GM23338 (cell line): ENCODE data around the gene KCTD1. TPM values are rescaled to one million over a fixed set of nuclear protein-coding genes. Genes with fewer than 3 reads are reported as not detected.

Experiments
- ATAC-seq: fragments of 200-7000 bp; cut with Tn5 transposase; 3 replicates; pipeline ENCODE4 v1.9.1; 2020
- DNase-seq: peaks from one replicate; pipeline ENCODE4 v3.0.0-alpha.2; 2015; ENCODE audit warnings: low spot score
- H2AFZ ChIP-seq: fragments of 200-600 bp; sonication (generic); 2 replicates; pipeline ENCODE4 v1.8.0; 2016; ENCODE audit warnings: antibody characterized with exemption, mild to moderate bottlenecking, moderate library complexity
- H3F3A ChIP-seq: fragments of 200-600 bp; sonication (generic); replicated peaks from 2 replicates; pipeline ENCODE4 v1.8.0; 2017; ENCODE audit warnings: antibody characterized with exemption, mixed run types, low read depth
- H3K27ac ChIP-seq: fragments of 200-600 bp; sonication (generic); 2 replicates; pipeline ENCODE4 v1.6.1; 2016; ENCODE audit warnings: low read depth
- H3K27me3 ChIP-seq: fragments of 200-600 bp; sonication (generic); 2 replicates; pipeline ENCODE4 v1.8.0; 2016; ENCODE audit warnings: mild to moderate bottlenecking, mixed run types, moderate library complexity; ENCODE audit not compliant: insufficient read depth
- H3K36me3 ChIP-seq: fragments of 200-600 bp; sonication (generic); 2 replicates; pipeline ENCODE4 v1.8.0; 2016; ENCODE audit warnings: mild to moderate bottlenecking; ENCODE audit not compliant: insufficient read depth
- H3K4me1 ChIP-seq: fragments of 200-600 bp; sonication (generic); 2 replicates; pipeline ENCODE4 v1.8.0; 2016; ENCODE audit warnings: mild to moderate bottlenecking, moderate library complexity; ENCODE audit not compliant: insufficient read depth
- H3K4me2 ChIP-seq: fragments of 200-600 bp; sonication (generic); 2 replicates; pipeline ENCODE4 v1.7.1; 2017; ENCODE audit warnings: mixed run types
- H3K4me3 ChIP-seq: fragments of 200-600 bp; sonication (generic); 2 replicates; pipeline ENCODE4 v1.6.1; 2016; ENCODE audit warnings: mixed run types
- H3K79me2 ChIP-seq: fragments of 200-600 bp; sonication (generic); replicated peaks from 2 replicates; pipeline ENCODE4 v1.8.0; 2017; ENCODE audit warnings: mild to moderate bottlenecking; ENCODE audit not compliant: insufficient read depth
- H3K9me2 ChIP-seq: fragments of 200-600 bp; sonication (generic); 2 replicates; pipeline ENCODE4 v1.8.0; 2017; ENCODE audit not compliant: insufficient read depth
- H4K20me1 ChIP-seq: fragments of 200-600 bp; sonication (generic); replicated peaks from 2 replicates; pipeline ENCODE4 v1.8.0; 2017; ENCODE audit warnings: mild to moderate bottlenecking; ENCODE audit not compliant: insufficient read depth
- H3K27ac Mint-ChIP-seq: 2 replicates; pipeline ENCODE4 v1.8.0; 2020; ENCODE audit warnings: inconsistent platforms, mild to moderate bottlenecking, moderate library complexity, mixed read lengths
- H3K27me3 Mint-ChIP-seq: 3 replicates; pipeline ENCODE4 v1.8.0; 2022; ENCODE audit warnings: low read depth, mild to moderate bottlenecking, moderate library complexity, mixed read lengths, inconsistent platforms; ENCODE audit not compliant: insufficient read depth, poor library complexity
- H3K36me3 Mint-ChIP-seq: 3 replicates; pipeline ENCODE4 v1.8.0; 2021; ENCODE audit warnings: low read depth, mild to moderate bottlenecking, inconsistent platforms, moderate library complexity, mixed read lengths
- H3K4me1 Mint-ChIP-seq: 3 replicates; pipeline ENCODE4 v1.8.0; 2020; ENCODE audit warnings: mild to moderate bottlenecking, inconsistent platforms, mixed read lengths
- H3K4me3 Mint-ChIP-seq: 3 replicates; pipeline ENCODE4 v1.8.0; 2021; ENCODE audit warnings: moderate library complexity, mild to moderate bottlenecking, inconsistent platforms, mixed read lengths
- H3K9me3 Mint-ChIP-seq: 3 replicates; pipeline ENCODE4 v1.8.0; 2020; ENCODE audit warnings: moderate library complexity, mild to moderate bottlenecking, inconsistent platforms, mixed read lengths
- CREB1 ChIP-seq: fragments of 250-450 bp; sonication (Bioruptor Pico); IDR thresholded peaks from 2 replicates; pipeline ENCODE4 v1.5.0; 2020; ENCODE audit warnings: low read depth, mild to moderate bottlenecking, moderate library complexity
- CTCF ChIP-seq, 2 experiments: fragments of 200-600 bp in 1 of 2; sonication (generic) in 1 of 2; conservative IDR thresholded peaks; 2 replicates each; pipeline versions ENCODE4 v1.5.1 to v1.6.1; 2016 to 2017; ENCODE audit warnings: antibody characterized with exemption in 2 of 2, low read depth in 2 of 2, mild to moderate bottlenecking in 2 of 2, moderate library complexity in 1 of 2
- NANOG ChIP-seq: IDR thresholded peaks from 2 replicates; pipeline ENCODE4 v1.6.1; 2016; ENCODE audit warnings: antibody characterized with exemption, borderline replicate concordance
- STAT1 ChIP-seq: IDR thresholded peaks from one replicate; pipeline ENCODE4 v1.6.1; 2016; ENCODE audit warnings: antibody characterized with exemption; ENCODE audit not compliant: unreplicated experiment
- polyA plus RNA-seq: library from polyadenylated mRNA; unstranded; fragments of >200 nt; fragmentation: Nextera tagmentation; extraction: Ambion mirVana; gene quantifications from 2 replicates; pipeline ENCODE4 v1.2.1, GENCODE V29; 2016
- total RNA-seq: library from RNA; depleted of rRNA; stranded (reverse); fragments of >200 nt; shearing (Covaris generic); gene quantifications from 2 replicates; pipeline ENCODE4 v1.2.3, GENCODE V29; 2014
- TF ChIP-seq, protein P1 (sequence below): IDR thresholded peaks from one replicate; pipeline ENCODE4 v1.6.1; 2018; ENCODE audit warnings: antibody characterized with exemption; ENCODE audit not compliant: unreplicated experiment

KCTD1 gene
- total and polyA plus RNA-seq, 2 experiments from 2014 or later = 7.1 to 20.5 TPM

DNA sequence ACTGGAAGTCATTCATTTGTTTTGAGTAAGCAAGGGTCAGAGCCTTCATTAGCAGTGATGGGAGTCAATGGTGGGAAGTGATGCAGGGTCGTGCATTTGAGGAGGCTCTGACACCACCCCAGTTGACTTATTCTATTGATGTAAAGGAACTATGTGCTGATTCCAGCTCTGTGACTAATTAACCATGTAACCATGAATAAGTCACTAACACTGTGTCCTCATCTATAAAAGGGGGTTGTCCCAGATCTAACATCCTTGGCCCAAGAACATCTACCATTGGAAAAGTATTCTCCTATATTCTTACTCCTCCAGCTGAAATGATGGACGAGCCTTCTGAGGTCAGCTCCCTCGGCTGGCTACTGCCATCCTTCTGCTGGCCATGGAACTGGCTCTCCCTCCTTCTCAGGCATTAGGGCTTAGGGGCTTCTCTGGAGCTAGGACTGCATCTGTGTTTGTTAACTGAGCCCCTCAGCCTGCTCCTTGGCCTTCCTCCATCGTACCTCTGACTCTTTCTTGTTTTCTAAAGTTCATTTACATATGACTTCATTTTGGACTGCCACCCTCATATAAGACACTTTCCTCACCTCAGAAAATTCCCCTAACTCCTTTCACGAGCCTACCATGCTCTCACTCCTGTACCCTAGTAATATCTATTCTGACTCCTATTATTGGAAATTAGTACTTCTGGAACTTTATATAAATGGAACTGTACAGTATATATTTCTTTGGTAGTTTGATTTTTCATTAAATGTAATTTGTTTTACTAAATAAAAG, 115.5 kb downstream of the KCTD1 start:
- no peaks in the 10 kb centered on the region for H3K27me3 ChIP-seq
- no peaks in the 10 kb centered on the region for H3K79me2 ChIP-seq
- no peak overlapping the region; the same call in 1 of the 2 replicates for H2AFZ ChIP-seq
- Mint-ChIP-seq H3K27me3 (no peaks in the 10 kb centered on the region), H3K4me3 (no peak overlapping the region), H3K27ac (no peak overlapping the region), H3K9me3 (no peaks in the 10 kb centered on the region), H3K36me3 (no peaks in the 10 kb centered on the region), H3K4me1 (peaks cover 15% of the 10 kb centered on the region; the same call in 2 of the 3 replicates)
- H3K36me3 ChIP-seq = no peaks in the 10 kb centered on the region
- DNase-seq (no peak), ATAC-seq (no peak)
- no peak overlapping the region for H3K4me3 ChIP-seq
- peaks cover 6% of the 10 kb centered on the region for H3K4me1 ChIP-seq
- no peak for TF ChIP-seq NANOG
- TF ChIP-seq STAT1 = no peak
- no peak for TF ChIP-seq CREB1 (CRISPR knock-in tag)
- peak in 1 of 2 experiments; percentile 21; a peak in 1 of 4 replicates for TF ChIP-seq CTCF (conservative IDR thresholded peaks at IDR 0.05; ENCODE audit: low read depth in 2 of 2)
- no peak overlapping the region for H3K27ac ChIP-seq
- H3F3A ChIP-seq = no peaks in the 10 kb centered on the region
- no peaks in the 10 kb centered on the region for H4K20me1 ChIP-seq
- H3K9me2 ChIP-seq = no peaks in the 10 kb centered on the region; the same call in 1 of the 2 replicates
- no peak overlapping the region for H3K4me2 ChIP-seq

- TF ChIP-seq, protein P1, sequence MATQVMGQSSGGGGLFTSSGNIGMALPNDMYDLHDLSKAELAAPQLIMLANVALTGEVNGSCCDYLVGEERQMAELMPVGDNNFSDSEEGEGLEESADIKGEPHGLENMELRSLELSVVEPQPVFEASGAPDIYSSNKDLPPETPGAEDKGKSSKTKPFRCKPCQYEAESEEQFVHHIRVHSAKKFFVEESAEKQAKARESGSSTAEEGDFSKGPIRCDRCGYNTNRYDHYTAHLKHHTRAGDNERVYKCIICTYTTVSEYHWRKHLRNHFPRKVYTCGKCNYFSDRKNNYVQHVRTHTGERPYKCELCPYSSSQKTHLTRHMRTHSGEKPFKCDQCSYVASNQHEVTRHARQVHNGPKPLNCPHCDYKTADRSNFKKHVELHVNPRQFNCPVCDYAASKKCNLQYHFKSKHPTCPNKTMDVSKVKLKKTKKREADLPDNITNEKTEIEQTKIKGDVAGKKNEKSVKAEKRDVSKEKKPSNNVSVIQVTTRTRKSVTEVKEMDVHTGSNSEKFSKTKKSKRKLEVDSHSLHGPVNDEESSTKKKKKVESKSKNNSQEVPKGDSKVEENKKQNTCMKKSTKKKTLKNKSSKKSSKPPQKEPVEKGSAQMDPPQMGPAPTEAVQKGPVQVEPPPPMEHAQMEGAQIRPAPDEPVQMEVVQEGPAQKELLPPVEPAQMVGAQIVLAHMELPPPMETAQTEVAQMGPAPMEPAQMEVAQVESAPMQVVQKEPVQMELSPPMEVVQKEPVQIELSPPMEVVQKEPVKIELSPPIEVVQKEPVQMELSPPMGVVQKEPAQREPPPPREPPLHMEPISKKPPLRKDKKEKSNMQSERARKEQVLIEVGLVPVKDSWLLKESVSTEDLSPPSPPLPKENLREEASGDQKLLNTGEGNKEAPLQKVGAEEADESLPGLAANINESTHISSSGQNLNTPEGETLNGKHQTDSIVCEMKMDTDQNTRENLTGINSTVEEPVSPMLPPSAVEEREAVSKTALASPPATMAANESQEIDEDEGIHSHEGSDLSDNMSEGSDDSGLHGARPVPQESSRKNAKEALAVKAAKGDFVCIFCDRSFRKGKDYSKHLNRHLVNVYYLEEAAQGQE = no peak
- no peak for TF ChIP-seq STAT1
- H3K9me2 ChIP-seq = no peaks in the 10 kb centered on the region; the same call in 1 of the 2 replicates
- no peaks in the 10 kb centered on the region for H3K36me3 ChIP-seq
- H3F3A ChIP-seq = no peaks in the 10 kb centered on the region
- ATAC-seq (peak; percentile 79), DNase-seq (peak; percentile 37)
- no peaks in the 10 kb centered on the region for H3K36me3 Mint-ChIP-seq
- H3K4me1 Mint-ChIP-seq = peaks cover 11% of the 10 kb centered on the region
- H3K27ac Mint-ChIP-seq = peak overlapping the region; percentile 88
- no peaks in the 10 kb centered on the region for H3K27me3 ChIP-seq
- H3K27ac ChIP-seq = no peak overlapping the region
- no peaks in the 10 kb centered on the region for H3K9me3 Mint-ChIP-seq
- no peaks in the 10 kb centered on the region for H3K27me3 Mint-ChIP-seq
- no peak overlapping the region for H3K4me3 Mint-ChIP-seq
- H4K20me1 ChIP-seq = no peaks in the 10 kb centered on the region
- H3K4me2 ChIP-seq = no peak overlapping the region
- no peaks in the 10 kb centered on the region for H3K79me2 ChIP-seq
- H3K4me3 ChIP-seq = no peak overlapping the region
- peak overlapping the region; percentile 77; the same call in 1 of the 2 replicates for H2AFZ ChIP-seq
- peaks cover 16% of the 10 kb centered on the region; the same call in 1 of the 2 replicates for H3K4me1 ChIP-seq
Observed at GRCh38 chr18:26429535-26430226, 118.7 kb downstream of the KCTD1 start.
